Measurements from ENCODE around the gene SYK.

SYK gene

GRCh38 chr9:90805006-90805996, 3.7 kb downstream of the SYK start:
- TF ChIP-seq CTCF (IDR thresholded peaks at IDR 0.05; ENCODE audit: control insufficient read depth, insufficient read depth, low read depth, low read length, missing control alignments): no peak
- no peak overlapping the region for H3K4me3 ChIP-seq (ENCODE audit: control insufficient read depth, low read depth, low read length)
- no peak for DNase-seq (ENCODE audit: low read depth)

GRCh38 chr9:90807006-90807405, 5.4 kb downstream of the SYK start:
- no peak overlapping the region for H3K4me3 ChIP-seq (ENCODE audit: control insufficient read depth, low read depth, low read length)
- DNase-seq (ENCODE audit: low read depth): no peak
- no peak for TF ChIP-seq CTCF (IDR thresholded peaks at IDR 0.05; ENCODE audit: control insufficient read depth, insufficient read depth, low read depth, low read length, missing control alignments)

- TF ChIP-seq CTCF (IDR thresholded peaks at IDR 0.05; ENCODE audit: control insufficient read depth, insufficient read depth, low read depth, low read length, missing control alignments): no peak
- DNase-seq (ENCODE audit: low read depth): no peak
Measured at GRCh38 chr9:90808398-90808797, 6.8 kb downstream of the SYK start.

GRCh38 chr9:90808890-90809685, 7.5 kb downstream of the SYK start:
- no peak for DNase-seq (ENCODE audit: low read depth)
- no peak for TF ChIP-seq CTCF (IDR thresholded peaks at IDR 0.05; ENCODE audit: control insufficient read depth, insufficient read depth, low read depth, low read length, missing control alignments)
- no peak overlapping the region for H3K4me3 ChIP-seq (ENCODE audit: control insufficient read depth, low read depth, low read length)

More at GRCh38 chr9:90808398-90808797, 6.8 kb downstream of the SYK start:
- no peak overlapping the region for H3K4me3 ChIP-seq (ENCODE audit: control insufficient read depth, low read depth, low read length)

- TF ChIP-seq CTCF (IDR thresholded peaks at IDR 0.05; ENCODE audit: control insufficient read depth, insufficient read depth, low read depth, low read length, missing control alignments): no peak
Measured at GRCh38 chr9:90810691-90811090, 9.1 kb downstream of the SYK start.

GRCh38 chr9:90813046-90813445, 11.4 kb downstream of the SYK start:
- no peak for TF ChIP-seq CTCF (IDR thresholded peaks at IDR 0.05; ENCODE audit: control insufficient read depth, insufficient read depth, low read depth, low read length, missing control alignments)
- no peak for DNase-seq (ENCODE audit: low read depth)
- no peak overlapping the region for H3K4me3 ChIP-seq (ENCODE audit: control insufficient read depth, low read depth, low read length)

More at GRCh38 chr9:90810691-90811090, 9.1 kb downstream of the SYK start:
- no peak overlapping the region for H3K4me3 ChIP-seq (ENCODE audit: control insufficient read depth, low read depth, low read length)
- no peak for DNase-seq (ENCODE audit: low read depth)

Data from AG09309 (cell line).